KMS-11 (cell line): ENCODE data around the gene CEP290.

ENCODE experiments used
- H2AFZ ChIP-seq: fragments of 200-600 bp; sonication (generic); 2 replicates; pipeline ENCODE4 v1.6.1; 2016; ENCODE audit warnings: antibody characterized with exemption, mixed run types, low read depth
- H3K27ac ChIP-seq: fragments of 200-600 bp; sonication (generic); 2 replicates; pipeline ENCODE4 v1.6.1; 2016; ENCODE audit warnings: mild to moderate bottlenecking, mixed run types
- H3K27me3 ChIP-seq: fragments of 200-600 bp; sonication (generic); 2 replicates; pipeline ENCODE4 v1.6.1; 2017; ENCODE audit warnings: mild to moderate bottlenecking, low read depth, mixed run types, moderate library complexity; ENCODE audit not compliant: insufficient read depth
- H3K36me3 ChIP-seq: fragments of 200-600 bp; sonication (generic); 2 replicates; pipeline ENCODE4 v1.6.1; 2017; ENCODE audit warnings: mild to moderate bottlenecking, mixed run types; ENCODE audit not compliant: insufficient read depth
- H3K4me1 ChIP-seq: fragments of 200-600 bp; sonication (generic); 2 replicates; pipeline ENCODE4 v1.6.1; 2016; ENCODE audit warnings: mild to moderate bottlenecking, low read depth, mixed run types; ENCODE audit not compliant: poor library complexity, severe bottlenecking
- H3K4me2 ChIP-seq: fragments of 200-600 bp; sonication (generic); 2 replicates; pipeline ENCODE4 v1.7.0; 2016; ENCODE audit warnings: mild to moderate bottlenecking, mixed run types
- H3K4me3 ChIP-seq: fragments of 200-600 bp; sonication (generic); IDR thresholded peaks from 2 replicates; pipeline ENCODE4 v1.6.1; 2017; ENCODE audit warnings: low read depth, low read length, mixed read lengths; ENCODE audit not compliant: insufficient read depth
- H3K79me2 ChIP-seq: fragments of 200-600 bp; sonication (generic); 2 replicates; pipeline ENCODE4 v1.6.1; 2016; ENCODE audit warnings: low read depth, mixed run types; ENCODE audit not compliant: insufficient read depth
- H3K9ac ChIP-seq: fragments of 200-600 bp; sonication (generic); 2 replicates; pipeline ENCODE4 v1.6.1; 2016; ENCODE audit warnings: mild to moderate bottlenecking, mixed run types
- H4K20me1 ChIP-seq: fragments of 200-600 bp; sonication (generic); 2 replicates; pipeline ENCODE4 v1.6.1; 2016; ENCODE audit warnings: mild to moderate bottlenecking, mixed run types; ENCODE audit not compliant: insufficient read depth
- TF ChIP-seq, protein P1 (sequence below): fragments of 200-600 bp; sonication (generic); conservative IDR thresholded peaks from 2 replicates; pipeline ENCODE4 v1.6.1; 2017; ENCODE audit warnings: low read depth, mild to moderate bottlenecking, antibody characterized with exemption, low read length, moderate library complexity, mixed read lengths

The CEP290 gene

DNA sequence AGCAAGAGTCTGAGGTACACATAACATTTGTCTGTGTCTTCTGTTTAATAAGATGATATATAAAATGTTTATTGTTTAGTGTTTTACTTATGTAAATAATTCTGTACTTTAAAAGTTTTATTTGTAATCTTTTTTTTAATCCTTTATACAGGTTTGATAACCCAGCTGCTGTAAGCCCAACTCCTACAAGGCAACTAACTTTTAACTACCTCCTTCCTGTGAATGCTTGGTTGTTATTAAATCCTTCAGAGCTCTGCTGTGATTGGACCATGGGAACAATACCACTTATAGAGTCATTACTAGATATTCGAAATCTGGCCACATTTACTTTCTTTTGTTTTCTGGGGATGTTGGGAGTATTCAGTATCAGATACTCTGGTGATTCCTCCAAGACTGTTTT lies 24.3 kb upstream of the CEP290 start:
- no peaks in the 10 kb centered on the region for H3K36me3 ChIP-seq
- no peak overlapping the region for H2AFZ ChIP-seq
- TF ChIP-seq, protein P1, sequence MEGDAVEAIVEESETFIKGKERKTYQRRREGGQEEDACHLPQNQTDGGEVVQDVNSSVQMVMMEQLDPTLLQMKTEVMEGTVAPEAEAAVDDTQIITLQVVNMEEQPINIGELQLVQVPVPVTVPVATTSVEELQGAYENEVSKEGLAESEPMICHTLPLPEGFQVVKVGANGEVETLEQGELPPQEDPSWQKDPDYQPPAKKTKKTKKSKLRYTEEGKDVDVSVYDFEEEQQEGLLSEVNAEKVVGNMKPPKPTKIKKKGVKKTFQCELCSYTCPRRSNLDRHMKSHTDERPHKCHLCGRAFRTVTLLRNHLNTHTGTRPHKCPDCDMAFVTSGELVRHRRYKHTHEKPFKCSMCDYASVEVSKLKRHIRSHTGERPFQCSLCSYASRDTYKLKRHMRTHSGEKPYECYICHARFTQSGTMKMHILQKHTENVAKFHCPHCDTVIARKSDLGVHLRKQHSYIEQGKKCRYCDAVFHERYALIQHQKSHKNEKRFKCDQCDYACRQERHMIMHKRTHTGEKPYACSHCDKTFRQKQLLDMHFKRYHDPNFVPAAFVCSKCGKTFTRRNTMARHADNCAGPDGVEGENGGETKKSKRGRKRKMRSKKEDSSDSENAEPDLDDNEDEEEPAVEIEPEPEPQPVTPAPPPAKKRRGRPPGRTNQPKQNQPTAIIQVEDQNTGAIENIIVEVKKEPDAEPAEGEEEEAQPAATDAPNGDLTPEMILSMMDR = no peak

DNA sequence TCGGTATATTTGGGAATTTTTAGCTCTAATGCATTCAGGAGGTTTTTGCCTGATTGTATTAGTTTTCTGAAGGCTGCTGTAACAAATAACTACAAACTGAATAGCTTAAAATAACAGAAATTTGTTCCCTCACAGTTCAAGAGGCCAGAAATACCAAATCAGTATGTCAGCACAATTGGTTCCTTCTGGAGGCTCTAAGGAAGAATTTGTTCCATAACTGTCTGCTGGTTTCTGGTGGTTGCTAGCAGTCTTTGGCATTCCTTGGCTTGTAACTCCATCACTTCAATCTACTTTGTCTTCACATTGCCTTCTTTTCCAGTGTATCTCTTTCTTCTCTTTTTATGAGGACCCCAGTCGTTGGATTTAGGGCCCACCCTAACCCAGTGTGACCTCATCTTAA lies 21.5 kb upstream of the CEP290 start:
- Histone ChIP-seq H3K27ac (no peak overlapping the region), H3K4me1 (no peaks in the 10 kb centered on the region), H3K4me3 (no peak overlapping the region), H4K20me1 (no peaks in the 10 kb centered on the region), H2AFZ (no peak overlapping the region), H3K36me3 (no peaks in the 10 kb centered on the region), H3K4me2 (no peak overlapping the region), H3K27me3 (no peaks in the 10 kb centered on the region), H3K9ac (no peak overlapping the region), H3K79me2 (no peaks in the 10 kb centered on the region)
- TF ChIP-seq, protein P1 = no peak

More for the DNA sequence above, 24.3 kb upstream of the CEP290 start:
- no peaks in the 10 kb centered on the region for H3K4me1 ChIP-seq
- H3K27ac ChIP-seq = no peak overlapping the region
- no peak overlapping the region for H3K4me3 ChIP-seq
- no peaks in the 10 kb centered on the region for H3K27me3 ChIP-seq
- no peaks in the 10 kb centered on the region for H4K20me1 ChIP-seq
- H3K79me2 ChIP-seq = no peaks in the 10 kb centered on the region
- no peak overlapping the region for H3K9ac ChIP-seq
- no peak overlapping the region for H3K4me2 ChIP-seq

DNA sequence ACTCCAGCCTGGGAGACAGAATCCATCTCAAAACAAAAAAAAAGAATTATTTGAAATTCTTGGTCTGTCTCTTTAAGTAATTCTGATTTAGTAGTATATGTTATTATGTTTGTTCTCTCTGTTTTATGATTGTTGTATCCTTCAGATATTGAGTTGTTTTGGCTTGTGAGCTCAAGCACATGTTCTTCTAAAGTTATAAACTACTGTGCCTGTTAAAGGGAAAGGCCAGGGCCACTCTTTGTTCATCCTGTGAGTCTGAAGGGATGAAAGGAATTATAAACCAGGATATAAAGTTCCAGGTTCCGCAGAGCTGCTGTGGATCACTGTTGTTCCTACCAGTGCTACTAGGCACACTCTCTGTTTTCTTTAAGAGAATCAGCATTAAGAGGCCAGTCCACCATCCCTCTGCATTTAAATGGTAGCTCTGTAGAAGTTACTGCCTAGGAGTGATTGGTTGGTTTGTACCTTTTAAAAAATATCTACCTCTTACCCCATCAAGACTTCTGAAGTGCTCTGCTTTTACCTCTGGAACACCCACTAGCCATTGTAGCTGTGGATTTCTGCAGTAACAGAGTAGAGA lies 14.3 kb upstream of the CEP290 start:
- TF ChIP-seq, protein P1 = no peak
- H3K9ac ChIP-seq = no peak overlapping the region
- no peaks in the 10 kb centered on the region for H3K79me2 ChIP-seq

DNA sequence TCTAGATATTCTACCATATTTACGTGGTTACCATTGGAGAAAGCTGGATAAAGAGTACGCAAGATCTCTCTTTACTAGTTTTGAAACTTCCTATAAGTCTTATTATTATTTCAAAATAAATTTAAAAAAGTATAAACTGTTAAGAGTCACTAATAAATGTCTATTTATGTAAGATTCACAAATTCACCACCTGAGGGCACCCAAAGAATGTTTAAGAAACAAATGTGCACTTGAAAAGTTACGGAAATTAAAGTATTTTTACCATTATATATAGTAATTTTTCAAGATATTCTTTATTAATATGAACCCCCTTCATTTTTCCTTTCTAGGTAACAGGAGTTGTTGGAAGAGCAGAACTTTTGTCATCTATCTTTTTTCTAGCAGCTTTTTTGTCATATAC lies 12.1 kb upstream of the CEP290 start:
- Histone ChIP-seq H4K20me1 (no peaks in the 10 kb centered on the region), H2AFZ (no peak overlapping the region), H3K4me3 (no peak overlapping the region), H3K9ac (no peak overlapping the region), H3K4me2 (no peak overlapping the region), H3K36me3 (no peaks in the 10 kb centered on the region), H3K79me2 (peaks cover 3% of the 10 kb centered on the region; the same call in 1 of the 2 replicates), H3K27me3 (no peaks in the 10 kb centered on the region), H3K4me1 (peaks cover 6% of the 10 kb centered on the region), H3K27ac (no peak overlapping the region)
- TF ChIP-seq, protein P1 = no peak; the same call in 1 of the 2 replicates

More for the DNA sequence above, 14.3 kb upstream of the CEP290 start:
- Histone ChIP-seq H3K27me3 (no peaks in the 10 kb centered on the region), H3K27ac (no peak overlapping the region), H2AFZ (no peak overlapping the region), H3K4me1 (peaks cover 6% of the 10 kb centered on the region), H3K4me2 (no peak overlapping the region), H3K36me3 (no peaks in the 10 kb centered on the region), H3K4me3 (no peak overlapping the region), H4K20me1 (no peaks in the 10 kb centered on the region)
